Bronchial epithelial cell (primary cell): ENCODE measurements around the gene EOLA2. TPM values are rescaled to one million over a fixed set of nuclear protein-coding genes. Genes with fewer than 3 reads are reported as not detected.
"Not testable (repeated sequence)": the region's sequence is repeated elsewhere in the genome, so short reads cannot be mapped to it uniquely, and the experiment has no call there.

ENCODE experiments used
- DNase-seq: peaks from one replicate; pipeline ENCODE4 v3.0.0-alpha.2; 2010; ENCODE audit warnings: low read depth
- FAIRE-seq: peaks from 2 replicates; lab custom pipeline; 2011; peaks lifted over from hg19 to GRCh38; lab: Jason Lieb, UNC
- H3K27me3 ChIP-seq: 2 replicates; pipeline ENCODE4 v1.5.1; 2011; ENCODE audit warnings: low read length; ENCODE audit not compliant: control insufficient read depth, insufficient read depth
- H3K36me3 ChIP-seq: 2 replicates; pipeline ENCODE4 v1.5.1; 2011; ENCODE audit warnings: low read length; ENCODE audit not compliant: control insufficient read depth, insufficient read depth
- H3K4me3 ChIP-seq: 2 replicates; pipeline ENCODE4 v1.5.1; 2011; ENCODE audit warnings: mild to moderate bottlenecking, low read depth, low read length, control low read depth
- total RNA-seq: library from RNA; depleted of rRNA; stranded (reverse); fragments of >200 nt; gene quantifications from 2 replicates; pipeline ENCODE4 v1.2.1, GENCODE V29; 2014
- TF ChIP-seq, protein P1 (sequence below): IDR thresholded peaks from 2 replicates; pipeline ENCODE4 v1.5.1; 2011; ENCODE audit warnings: mild to moderate bottlenecking, moderate library complexity, low read length, control low read depth, inconsistent platforms; ENCODE audit not compliant: insufficient read depth, severe bottlenecking

EOLA2 gene
- total RNA-seq, 1 donor from 2014 or later = 21.9 TPM

DNA sequence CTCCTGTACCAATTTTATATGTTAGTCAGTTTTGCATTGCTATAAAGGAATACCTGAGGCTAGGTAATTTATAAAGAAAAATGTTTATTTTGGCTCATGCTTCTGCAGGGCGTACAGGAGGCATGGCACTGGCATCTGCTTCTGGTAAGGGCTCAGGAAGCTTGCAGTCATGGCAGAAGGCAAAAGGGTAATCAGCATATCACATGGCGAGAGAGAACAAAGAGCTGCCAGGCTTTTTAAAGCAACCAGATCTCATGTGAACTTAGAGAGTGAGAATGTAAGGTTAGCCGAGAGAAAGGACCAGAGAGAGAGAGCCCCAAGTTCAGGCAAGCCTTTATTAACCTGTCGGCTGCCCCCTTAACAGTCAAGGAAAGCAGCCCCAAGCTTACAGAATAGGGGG, 14.5 kb downstream of the EOLA2 start:
- DNase-seq, H3K27me3 ChIP-seq, H3K36me3 ChIP-seq, FAIRE-seq, H3K4me3 ChIP-seq: not testable (repeated sequence)

DNA sequence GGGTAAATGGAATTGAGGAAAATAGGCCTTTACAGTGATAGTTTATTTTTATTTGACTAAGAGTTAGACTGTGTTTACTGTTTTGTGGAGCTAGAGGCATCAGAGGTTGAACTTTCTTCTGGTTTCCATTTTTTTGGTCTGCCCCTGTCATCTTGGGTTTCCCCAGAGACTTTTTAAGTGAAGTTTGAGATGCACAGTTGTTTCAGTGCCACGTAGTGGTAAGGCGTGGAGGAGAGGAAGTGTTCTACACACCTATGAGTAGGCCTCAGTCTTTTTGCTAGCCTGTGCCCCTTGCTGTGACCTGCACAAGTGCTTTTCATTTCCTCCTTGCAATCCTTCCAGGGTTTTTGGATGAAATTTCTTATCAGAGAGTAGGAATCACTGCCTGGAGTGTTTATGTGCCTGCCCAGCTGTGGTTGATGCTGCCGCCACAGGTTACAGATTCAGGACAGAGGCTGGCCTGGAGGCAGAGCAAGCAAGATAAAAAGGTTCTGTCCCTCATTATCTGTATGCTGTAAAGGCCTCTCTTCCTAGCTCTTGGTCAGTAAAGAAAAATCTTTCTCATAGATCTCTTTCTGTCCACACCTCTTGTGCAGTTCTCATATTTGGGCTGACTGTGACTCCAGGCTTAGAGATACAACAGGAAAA, 21.4 kb downstream of the EOLA2 start:
- FAIRE-seq = peak; percentile 43
- H3K4me3 ChIP-seq = no peak overlapping the region
- no peaks in the 10 kb centered on the region for H3K27me3 ChIP-seq
- TF ChIP-seq, protein P1, sequence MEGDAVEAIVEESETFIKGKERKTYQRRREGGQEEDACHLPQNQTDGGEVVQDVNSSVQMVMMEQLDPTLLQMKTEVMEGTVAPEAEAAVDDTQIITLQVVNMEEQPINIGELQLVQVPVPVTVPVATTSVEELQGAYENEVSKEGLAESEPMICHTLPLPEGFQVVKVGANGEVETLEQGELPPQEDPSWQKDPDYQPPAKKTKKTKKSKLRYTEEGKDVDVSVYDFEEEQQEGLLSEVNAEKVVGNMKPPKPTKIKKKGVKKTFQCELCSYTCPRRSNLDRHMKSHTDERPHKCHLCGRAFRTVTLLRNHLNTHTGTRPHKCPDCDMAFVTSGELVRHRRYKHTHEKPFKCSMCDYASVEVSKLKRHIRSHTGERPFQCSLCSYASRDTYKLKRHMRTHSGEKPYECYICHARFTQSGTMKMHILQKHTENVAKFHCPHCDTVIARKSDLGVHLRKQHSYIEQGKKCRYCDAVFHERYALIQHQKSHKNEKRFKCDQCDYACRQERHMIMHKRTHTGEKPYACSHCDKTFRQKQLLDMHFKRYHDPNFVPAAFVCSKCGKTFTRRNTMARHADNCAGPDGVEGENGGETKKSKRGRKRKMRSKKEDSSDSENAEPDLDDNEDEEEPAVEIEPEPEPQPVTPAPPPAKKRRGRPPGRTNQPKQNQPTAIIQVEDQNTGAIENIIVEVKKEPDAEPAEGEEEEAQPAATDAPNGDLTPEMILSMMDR = no peak
- no peak for DNase-seq
- H3K36me3 ChIP-seq = no peaks in the 10 kb centered on the region

DNA sequence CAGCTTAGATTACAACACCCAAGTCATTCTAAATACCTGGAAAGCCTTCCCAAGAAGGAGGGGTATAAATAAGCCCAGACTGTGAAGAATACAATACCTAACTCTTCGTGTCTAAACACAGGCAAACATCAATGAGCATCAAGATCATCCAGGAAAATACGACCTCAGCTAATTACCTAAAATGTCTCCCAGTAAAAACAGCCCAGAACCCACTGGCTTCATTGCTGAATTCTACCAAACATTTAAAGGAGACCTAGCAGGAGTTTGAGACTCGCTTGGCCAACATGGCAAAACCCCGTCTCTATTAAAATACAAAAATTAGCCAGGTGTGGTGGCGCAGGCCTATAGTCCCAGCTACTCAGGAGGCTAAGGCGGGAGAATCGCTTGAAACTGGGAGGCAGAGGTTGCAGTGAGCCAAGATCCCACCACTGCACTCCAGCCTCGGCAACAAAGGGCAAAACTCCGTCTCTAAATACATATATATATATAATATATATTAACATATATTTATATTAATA, 28.1 kb downstream of the EOLA2 start:
- TF ChIP-seq, protein P1 = no peak
- no peak for FAIRE-seq
- no peaks in the 10 kb centered on the region for H3K36me3 ChIP-seq
- H3K4me3 ChIP-seq = no peak overlapping the region
- no peak for DNase-seq
- H3K27me3 ChIP-seq = no peaks in the 10 kb centered on the region

DNA sequence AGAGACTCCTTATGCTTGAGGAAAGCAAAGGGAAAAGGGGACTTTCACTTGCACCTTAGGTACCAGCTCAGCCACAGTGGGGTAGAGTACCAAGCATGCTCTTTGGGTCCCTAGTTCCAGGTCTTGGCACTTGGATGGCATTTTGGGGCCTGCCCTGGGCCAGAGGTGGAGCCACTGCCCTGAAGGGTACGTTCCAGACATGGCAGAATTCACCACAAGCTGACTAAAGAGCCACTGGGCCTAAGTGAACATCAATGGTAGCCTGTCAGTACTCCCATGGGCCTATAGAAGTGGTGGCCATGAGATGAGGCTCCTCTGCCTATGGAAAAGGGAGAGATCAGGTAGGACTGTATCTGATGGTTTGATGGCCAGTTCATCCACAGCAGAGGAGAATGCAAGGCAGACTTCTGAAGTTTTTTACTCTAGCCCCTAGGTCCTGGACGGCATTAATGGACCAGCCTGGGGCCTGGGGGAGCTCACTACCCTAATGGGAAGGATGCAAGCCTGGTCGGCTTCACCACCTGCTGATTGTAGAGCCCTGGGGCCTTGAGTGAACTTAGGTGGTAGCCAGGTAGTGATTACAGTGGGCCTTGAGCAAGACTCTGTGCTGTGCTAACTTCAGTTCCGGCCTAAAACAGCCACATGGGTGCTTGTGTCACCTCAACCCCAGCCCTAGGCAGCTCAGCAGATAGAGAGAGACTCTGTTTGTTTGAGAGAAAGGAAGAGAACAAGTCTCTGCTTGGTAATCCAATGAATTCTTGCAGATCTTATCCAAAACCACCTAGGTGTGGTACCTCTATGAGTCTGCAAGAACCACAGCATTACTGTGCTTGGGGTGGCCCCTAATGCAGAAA, 28.7 kb downstream of the EOLA2 start:
- Histone ChIP-seq H3K27me3 (no peaks in the 10 kb centered on the region), H3K36me3 (no peaks in the 10 kb centered on the region), H3K4me3 (no peak overlapping the region)
- DNase-seq (peak; percentile 30), FAIRE-seq (no peak)
- TF ChIP-seq, protein P1 = no peak

DNA sequence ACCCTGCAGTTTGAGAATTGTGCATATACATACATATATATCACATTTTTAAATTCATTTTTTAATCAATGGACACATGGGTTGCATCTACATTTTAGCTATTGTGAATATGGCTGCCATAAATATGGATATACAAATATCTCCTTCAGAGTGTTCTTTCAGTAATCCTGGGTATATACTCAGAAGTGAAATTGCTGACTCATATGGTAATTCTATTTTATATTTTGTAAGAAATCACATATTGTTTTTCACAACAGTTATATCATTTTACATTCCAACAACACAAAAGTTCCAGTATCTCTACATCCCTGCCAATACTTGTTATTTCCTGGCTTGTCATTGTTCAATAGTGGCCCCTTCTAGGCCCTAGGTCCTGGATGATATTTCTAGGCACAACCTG, 29.6 kb downstream of the EOLA2 start:
- DNase-seq (no peak), FAIRE-seq (no peak)
- no peaks in the 10 kb centered on the region for H3K36me3 ChIP-seq
- H3K27me3 ChIP-seq = no peaks in the 10 kb centered on the region
- no peak overlapping the region for H3K4me3 ChIP-seq
- TF ChIP-seq, protein P1 = no peak

DNA sequence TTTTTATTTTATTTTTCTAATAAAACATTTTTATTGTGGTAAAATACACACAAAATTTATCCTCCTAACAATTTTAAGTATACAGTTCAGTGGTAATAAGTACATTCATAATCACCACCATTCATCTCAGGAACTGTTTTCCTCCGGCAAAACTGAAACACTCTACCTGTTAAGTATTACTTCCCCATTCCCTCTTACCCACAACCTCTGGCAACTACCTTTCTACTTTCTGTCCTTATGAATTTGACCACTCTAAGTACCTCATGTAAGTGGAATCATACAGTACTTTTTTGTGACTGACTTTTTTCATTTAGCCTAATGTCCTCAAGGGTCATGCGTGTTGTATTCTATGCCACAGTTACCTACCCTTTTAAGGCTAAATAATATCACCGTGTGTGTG, 30.0 kb downstream of the EOLA2 start:
- Histone ChIP-seq H3K27me3 (no peaks in the 10 kb centered on the region), H3K4me3 (no peak overlapping the region), H3K36me3 (no peaks in the 10 kb centered on the region)
- no peak for FAIRE-seq
- no peak for DNase-seq
- TF ChIP-seq, protein P1 = no peak
